Measurements from ENCODE around the gene BAHD1. TPM values are rescaled to one million over a fixed set of nuclear protein-coding genes. Genes with fewer than 3 reads are reported as not detected.

The BAHD1 gene
- total and polyA plus RNA-seq, 2 experiments from 2014 or later: 13.9 to 17.2 TPM

DNA sequence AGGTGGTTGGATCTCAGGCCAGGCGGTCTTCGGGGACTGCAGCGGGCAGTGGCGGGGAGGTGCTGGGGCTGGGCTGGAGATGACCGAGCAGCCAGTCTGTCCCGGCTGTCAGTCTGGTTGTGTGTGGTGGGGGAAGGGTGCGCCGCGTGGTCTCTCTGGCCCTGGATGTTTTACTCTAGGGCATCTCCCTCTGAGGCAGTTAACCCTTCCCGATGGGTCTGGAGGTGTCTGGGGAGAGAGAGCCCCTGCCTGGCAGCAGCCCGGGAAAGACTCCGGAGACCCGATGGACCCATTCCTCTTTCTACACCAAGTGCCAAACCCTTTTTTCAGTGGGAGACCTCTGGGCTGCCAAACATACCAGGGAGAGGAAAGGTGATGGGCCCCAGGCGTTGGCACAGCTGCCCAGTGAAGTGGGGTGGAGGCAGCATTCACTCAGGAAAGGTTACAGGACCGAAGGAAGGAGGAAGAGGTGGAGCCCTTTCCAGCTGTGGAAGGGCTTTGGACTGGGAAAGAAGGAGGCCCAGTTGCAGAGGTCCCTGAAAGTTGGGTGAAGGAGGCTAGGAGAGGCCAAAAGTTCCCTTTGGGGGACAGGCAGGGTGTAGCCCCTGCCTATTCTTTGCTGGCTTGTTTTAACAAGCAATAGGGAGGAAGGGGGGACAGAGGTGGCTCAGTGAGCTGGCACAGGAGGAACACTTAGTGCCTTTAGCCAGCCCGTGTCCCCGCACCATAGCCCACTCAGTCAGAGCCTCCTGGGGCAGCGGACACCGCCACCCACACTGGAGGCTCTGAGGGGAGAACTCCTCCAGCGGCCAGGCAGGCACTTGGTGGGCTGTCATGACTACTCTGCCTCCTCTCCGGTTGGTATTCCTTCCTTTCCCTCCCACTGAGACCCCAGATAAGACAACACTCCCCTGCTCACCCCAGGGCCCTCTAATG is 2.7 kb upstream of the BAHD1 start:
- Histone ChIP-seq H3K27me3 (peaks cover 47% of the 10 kb centered on the region), H3K27ac (no peak overlapping the region), H3K9me2 (replicated peaks; ENCODE audit: insufficient read depth) (no peaks in the 10 kb centered on the region), H3K4me1 (ENCODE audit: insufficient read depth) (peaks cover 49% of the 10 kb centered on the region), H3K79me2 (peaks cover 15% of the 10 kb centered on the region), H3K4me2 (peak overlapping the region; percentile 99), H2AFZ (no peak overlapping the region), H3K4me3 (no peak overlapping the region), H3K36me3 (replicated peaks; ENCODE audit: insufficient read depth, low read depth) (no peaks in the 10 kb centered on the region), H3K9me3 (ENCODE audit: low read depth) (no peaks in the 10 kb centered on the region), H4K20me1 (ENCODE audit: insufficient read depth, poor library complexity, severe bottlenecking) (peaks cover 10% of the 10 kb centered on the region)
- no peak for DNase-seq (ENCODE audit: low spot score)
- WGBS (ENCODE audit: low lambda C conversion rate, missing lambda C conversion rate): 49% methylated on average over 17 of the region's 21 CpGs
- TF ChIP-seq EZH2 (IDR thresholded peaks at IDR 0.05; ENCODE audit: borderline replicate concordance): no peak
- TF ChIP-seq, protein P1, sequence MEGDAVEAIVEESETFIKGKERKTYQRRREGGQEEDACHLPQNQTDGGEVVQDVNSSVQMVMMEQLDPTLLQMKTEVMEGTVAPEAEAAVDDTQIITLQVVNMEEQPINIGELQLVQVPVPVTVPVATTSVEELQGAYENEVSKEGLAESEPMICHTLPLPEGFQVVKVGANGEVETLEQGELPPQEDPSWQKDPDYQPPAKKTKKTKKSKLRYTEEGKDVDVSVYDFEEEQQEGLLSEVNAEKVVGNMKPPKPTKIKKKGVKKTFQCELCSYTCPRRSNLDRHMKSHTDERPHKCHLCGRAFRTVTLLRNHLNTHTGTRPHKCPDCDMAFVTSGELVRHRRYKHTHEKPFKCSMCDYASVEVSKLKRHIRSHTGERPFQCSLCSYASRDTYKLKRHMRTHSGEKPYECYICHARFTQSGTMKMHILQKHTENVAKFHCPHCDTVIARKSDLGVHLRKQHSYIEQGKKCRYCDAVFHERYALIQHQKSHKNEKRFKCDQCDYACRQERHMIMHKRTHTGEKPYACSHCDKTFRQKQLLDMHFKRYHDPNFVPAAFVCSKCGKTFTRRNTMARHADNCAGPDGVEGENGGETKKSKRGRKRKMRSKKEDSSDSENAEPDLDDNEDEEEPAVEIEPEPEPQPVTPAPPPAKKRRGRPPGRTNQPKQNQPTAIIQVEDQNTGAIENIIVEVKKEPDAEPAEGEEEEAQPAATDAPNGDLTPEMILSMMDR (IDR thresholded peaks at IDR 0.05; ENCODE audit: poor library complexity): no peak
- no peak for TF ChIP-seq EZH2phosphoT487 (IDR thresholded peaks at IDR 0.05; ENCODE audit: low read depth, severe bottlenecking, unreplicated experiment)

DNA sequence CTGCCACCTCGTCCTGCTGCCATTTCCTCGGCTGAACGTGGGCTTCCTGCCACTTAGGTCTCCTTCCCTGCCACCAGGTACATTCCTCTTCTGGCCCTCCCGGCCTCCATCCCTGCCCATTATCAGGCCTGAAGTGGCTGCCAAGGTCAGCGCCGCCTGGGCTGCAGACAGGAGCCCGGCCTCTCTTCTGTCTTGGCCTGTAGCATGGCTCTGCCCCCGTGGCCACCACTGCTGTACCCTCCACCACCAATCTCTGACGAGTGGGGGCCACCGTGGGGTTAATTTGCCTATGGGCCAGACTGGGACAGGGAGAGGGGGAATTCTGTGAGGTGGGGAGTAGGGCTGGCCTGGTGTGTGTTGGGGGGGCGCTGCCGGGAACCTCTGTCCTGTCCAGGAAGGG is 2.0 kb upstream of the BAHD1 start:
- peak overlapping the region; percentile 92 for H3K4me2 ChIP-seq
- H2AFZ ChIP-seq: no peak overlapping the region
- no peak overlapping the region for H3K4me3 ChIP-seq
- peaks cover 22% of the 10 kb centered on the region for H3K79me2 ChIP-seq
- H3K9me3 ChIP-seq (ENCODE audit: low read depth): no peaks in the 10 kb centered on the region
- H3K36me3 ChIP-seq (replicated peaks; ENCODE audit: insufficient read depth, low read depth): no peaks in the 10 kb centered on the region
- H4K20me1 ChIP-seq (ENCODE audit: insufficient read depth, poor library complexity, severe bottlenecking): peaks cover 17% of the 10 kb centered on the region
- H3K9me2 ChIP-seq (replicated peaks; ENCODE audit: insufficient read depth): no peaks in the 10 kb centered on the region
- peaks cover 49% of the 10 kb centered on the region for H3K4me1 ChIP-seq (ENCODE audit: insufficient read depth)
- H3K27ac ChIP-seq: no peak overlapping the region
- TF ChIP-seq, protein P1 (IDR thresholded peaks at IDR 0.05; ENCODE audit: poor library complexity): no peak
- TF ChIP-seq EZH2 (IDR thresholded peaks at IDR 0.05; ENCODE audit: borderline replicate concordance) (no peak), EZH2phosphoT487 (IDR thresholded peaks at IDR 0.05; ENCODE audit: low read depth, severe bottlenecking, unreplicated experiment) (no peak)
- 56% methylated on average over 11 of the region's 12 CpGs for WGBS (ENCODE audit: low lambda C conversion rate, missing lambda C conversion rate)
- H3K27me3 ChIP-seq: peaks cover 41% of the 10 kb centered on the region
- DNase-seq (ENCODE audit: low spot score): no peak

DNA sequence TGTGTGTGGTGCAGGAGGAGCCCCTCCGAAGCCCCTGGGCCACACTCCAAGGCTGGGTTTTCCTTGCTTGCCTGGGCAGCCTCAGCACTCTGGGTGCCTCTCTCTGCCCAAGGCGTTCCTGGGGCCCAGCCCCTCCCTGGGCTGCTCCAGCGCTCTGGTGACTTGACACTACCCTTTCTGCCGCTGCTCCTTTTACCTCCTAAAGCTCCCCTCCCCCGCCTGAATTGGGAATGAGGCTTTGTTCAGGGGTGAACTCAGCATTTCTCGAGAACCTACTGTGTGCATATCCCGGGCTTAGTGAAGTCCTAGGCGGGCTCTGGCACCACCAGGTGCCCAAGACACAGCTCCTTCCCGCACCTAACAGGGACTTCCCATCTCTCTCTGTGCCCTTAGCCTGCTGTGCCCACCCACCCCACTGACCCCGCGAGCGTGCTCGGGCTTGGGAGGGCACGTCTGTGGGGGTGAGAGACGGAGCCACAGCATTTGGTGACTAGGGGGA is 1.2 kb upstream of the BAHD1 start:
- peak; percentile 58 for DNase-seq (ENCODE audit: low spot score)
- H3K79me2 ChIP-seq: peaks cover 30% of the 10 kb centered on the region
- peaks cover 34% of the 10 kb centered on the region for H3K27me3 ChIP-seq
- peak overlapping the region; percentile 50 for H2AFZ ChIP-seq
- TF ChIP-seq EZH2phosphoT487 (IDR thresholded peaks at IDR 0.05; ENCODE audit: low read depth, severe bottlenecking, unreplicated experiment): no peak
- TF ChIP-seq, protein P1 (IDR thresholded peaks at IDR 0.05; ENCODE audit: poor library complexity): no peak
- TF ChIP-seq EZH2 (IDR thresholded peaks at IDR 0.05; ENCODE audit: borderline replicate concordance): no peak
- peak overlapping the region; percentile 16 for H3K4me3 ChIP-seq
- peak overlapping the region; percentile 92 for H3K4me2 ChIP-seq
- peaks cover 25% of the 10 kb centered on the region for H4K20me1 ChIP-seq (ENCODE audit: insufficient read depth, poor library complexity, severe bottlenecking)
- peak overlapping the region; percentile 35 for H3K27ac ChIP-seq
- H3K9me2 ChIP-seq (replicated peaks; ENCODE audit: insufficient read depth): no peaks in the 10 kb centered on the region
- H3K36me3 ChIP-seq (replicated peaks; ENCODE audit: insufficient read depth, low read depth): no peaks in the 10 kb centered on the region
- 2% methylated on average over 15 of the region's 15 CpGs for WGBS (ENCODE audit: low lambda C conversion rate, missing lambda C conversion rate)
- no peaks in the 10 kb centered on the region for H3K9me3 ChIP-seq (ENCODE audit: low read depth)
- peaks cover 49% of the 10 kb centered on the region for H3K4me1 ChIP-seq (ENCODE audit: insufficient read depth)
